Bone marrow (tissue), 2 donors: Measurements from ENCODE around the gene DNAH2.

Experiments used
- DNase-seq, 2 donors: peaks; one replicate each; lab custom pipeline; 2025; lab: John Stamatoyannopoulos, UW

Gene DNAH2

GRCh38 chr17:7822126-7822525 lies 104.6 kb downstream of the DNAH2 start:
- DNase-seq, result no peak

GRCh38 chr17:7823581-7824001 lies 106.0 kb downstream of the DNAH2 start:
- no peak for DNase-seq

GRCh38 chr17:7824021-7824924 lies 106.7 kb downstream of the DNAH2 start:
- DNase-seq, result no peak

- no peak for DNase-seq
Measured at GRCh38 chr17:7825206-7825990, 107.9 kb downstream of the DNAH2 start.

GRCh38 chr17:7830616-7831015 lies 113.1 kb downstream of the DNAH2 start:
- no peak for DNase-seq

- DNase-seq, result no peak
Measured at GRCh38 chr17:7831233-7831632, 113.7 kb downstream of the DNAH2 start.

GRCh38 chr17:7832431-7832830 lies 114.9 kb downstream of the DNAH2 start:
- no peak for DNase-seq

GRCh38 chr17:7833011-7833794 lies 115.7 kb downstream of the DNAH2 start:
- no peak for DNase-seq

- DNase-seq, result peak; percentile 88
Measured at GRCh38 chr17:7833795-7834541, 116.4 kb downstream of the DNAH2 start, which contains the start of gene KDM6B. Gene KDM6B, plus strand, starts transcription at chr17:7834217. Its CDS starts 11,338 bp downstream, at chr17:7845555.

GRCh38 chr17:7834542-7834956 lies 117.0 kb downstream of the DNAH2 start:
- peak in 1 of 2 donors; percentile 86 for DNase-seq

- DNase-seq, result peak; percentile 84 to 93
Measured at GRCh38 chr17:7834957-7835813, 117.6 kb downstream of the DNAH2 start.

- DNase-seq, result peak in 1 of 2 donors; percentile 53
Measured at GRCh38 chr17:7835814-7836595, 118.5 kb downstream of the DNAH2 start.

GRCh38 chr17:7836596-7837407 lies 119.3 kb downstream of the DNAH2 start:
- DNase-seq, result peak; percentile 37 to 78

- no peak for DNase-seq
Measured at GRCh38 chr17:7837408-7838088, 120.0 kb downstream of the DNAH2 start.

GRCh38 chr17:7838090-7839075 lies 120.8 kb downstream of the DNAH2 start:
- peak; percentile 39 to 41 for DNase-seq

- DNase-seq, result no peak
Measured at GRCh38 chr17:7839190-7839875, 121.8 kb downstream of the DNAH2 start.
